Loucy (cell line): Measurements from ENCODE around the gene TMBIM6.

Experiments
- H2AFZ ChIP-seq: fragments of 200-600 bp; sonication (generic); 2 replicates; pipeline ENCODE4 v1.6.0; 2016; ENCODE audit warnings: antibody characterized with exemption, mild to moderate bottlenecking, low read length, moderate library complexity
- H3F3A ChIP-seq: fragments of 200-600 bp; 2 replicates; pipeline ENCODE4 v1.6.0; 2016; ENCODE audit warnings: antibody characterized with exemption, low read depth, mild to moderate bottlenecking
- H3K27me3 ChIP-seq: fragments of 200-600 bp; sonication (generic); 2 replicates; pipeline ENCODE4 v1.6.1; 2014; ENCODE audit warnings: low read length, mild to moderate bottlenecking; ENCODE audit not compliant: insufficient read depth, poor library complexity, severe bottlenecking
- H3K36me3 ChIP-seq: fragments of 200-600 bp; sonication (generic); 2 replicates; pipeline ENCODE4 v1.6.1; 2016; ENCODE audit warnings: low read length; ENCODE audit not compliant: insufficient read depth
- H3K4me1 ChIP-seq: fragments of 200-600 bp; sonication (generic); 2 replicates; pipeline ENCODE4 v1.5.1; 2014; ENCODE audit warnings: low read length, mild to moderate bottlenecking; ENCODE audit not compliant: insufficient read depth, poor library complexity, severe bottlenecking
- H3K4me2 ChIP-seq: fragments of 200-600 bp; sonication (generic); 2 replicates; pipeline ENCODE4 v1.6.0; 2014; ENCODE audit warnings: antibody characterized with exemption, low read length, low read depth, mild to moderate bottlenecking; ENCODE audit not compliant: poor library complexity, severe bottlenecking
- H3K4me3 ChIP-seq: fragments of 200-600 bp; sonication (generic); 2 replicates; pipeline ENCODE4 v1.5.1; 2014; ENCODE audit warnings: low read length, mild to moderate bottlenecking, mixed read lengths; ENCODE audit not compliant: poor library complexity, severe bottlenecking
- H3K79me2 ChIP-seq: fragments of 200-600 bp; sonication (generic); 2 replicates; pipeline ENCODE4 v1.6.1; 2014; ENCODE audit warnings: low read length; ENCODE audit not compliant: insufficient read depth
- H3K9ac ChIP-seq: fragments of 200-600 bp; sonication (generic); 2 replicates; pipeline ENCODE4 v1.6.0; 2014; ENCODE audit warnings: mild to moderate bottlenecking, low read depth, low read length, moderate library complexity; ENCODE audit not compliant: poor library complexity, severe bottlenecking
- H3K9me2 ChIP-seq: fragments of 200-600 bp; sonication (generic); replicated peaks from 2 replicates; pipeline ENCODE4 v1.6.1; 2016; ENCODE audit warnings: low read depth, low read length, mixed read lengths
- H3K9me3 ChIP-seq: fragments of 200-600 bp; sonication (generic); 2 replicates; pipeline ENCODE4 v1.6.1; 2014; ENCODE audit warnings: mild to moderate bottlenecking, antibody characterized with exemption, low read length, low read depth; ENCODE audit not compliant: insufficient read depth
- H4K20me1 ChIP-seq: fragments of 200-600 bp; sonication (generic); 2 replicates; pipeline ENCODE4 v1.6.0; 2014; ENCODE audit warnings: antibody characterized with exemption, low read length, mild to moderate bottlenecking; ENCODE audit not compliant: insufficient read depth, poor library complexity, severe bottlenecking
- EZH2phosphoT487 ChIP-seq: fragments of 200-600 bp; IDR thresholded peaks from 2 replicates; pipeline ENCODE4 v1.6.1; 2018; ENCODE audit warnings: antibody characterized with exemption, mild to moderate bottlenecking, moderate library complexity, borderline replicate concordance
- TF ChIP-seq, protein P1 (sequence below): fragments of 200-600 bp; sonication (generic); conservative IDR thresholded peaks from 2 replicates; pipeline ENCODE4 v1.5.1; 2014; ENCODE audit warnings: mild to moderate bottlenecking, antibody characterized with exemption, low read length

The TMBIM6 gene

GRCh38 chr12:49796155-49796554, 54.8 kb downstream of the TMBIM6 start:
- Histone ChIP-seq H3K9me2 (no peaks in the 10 kb centered on the region), H3K79me2 (no peaks in the 10 kb centered on the region), H2AFZ (no peak overlapping the region), H3K4me2 (no peak overlapping the region), H3K9ac (no peak overlapping the region), H4K20me1 (no peaks in the 10 kb centered on the region), H3K4me1 (no peaks in the 10 kb centered on the region), H3K4me3 (no peak overlapping the region), H3K9me3 (no peaks in the 10 kb centered on the region), H3K36me3 (peaks cover 34% of the 10 kb centered on the region; the same call in 1 of the 2 replicates), H3K27me3 (no peaks in the 10 kb centered on the region), H3F3A (no peaks in the 10 kb centered on the region)
- TF ChIP-seq EZH2phosphoT487, result no peak
- TF ChIP-seq, protein P1, sequence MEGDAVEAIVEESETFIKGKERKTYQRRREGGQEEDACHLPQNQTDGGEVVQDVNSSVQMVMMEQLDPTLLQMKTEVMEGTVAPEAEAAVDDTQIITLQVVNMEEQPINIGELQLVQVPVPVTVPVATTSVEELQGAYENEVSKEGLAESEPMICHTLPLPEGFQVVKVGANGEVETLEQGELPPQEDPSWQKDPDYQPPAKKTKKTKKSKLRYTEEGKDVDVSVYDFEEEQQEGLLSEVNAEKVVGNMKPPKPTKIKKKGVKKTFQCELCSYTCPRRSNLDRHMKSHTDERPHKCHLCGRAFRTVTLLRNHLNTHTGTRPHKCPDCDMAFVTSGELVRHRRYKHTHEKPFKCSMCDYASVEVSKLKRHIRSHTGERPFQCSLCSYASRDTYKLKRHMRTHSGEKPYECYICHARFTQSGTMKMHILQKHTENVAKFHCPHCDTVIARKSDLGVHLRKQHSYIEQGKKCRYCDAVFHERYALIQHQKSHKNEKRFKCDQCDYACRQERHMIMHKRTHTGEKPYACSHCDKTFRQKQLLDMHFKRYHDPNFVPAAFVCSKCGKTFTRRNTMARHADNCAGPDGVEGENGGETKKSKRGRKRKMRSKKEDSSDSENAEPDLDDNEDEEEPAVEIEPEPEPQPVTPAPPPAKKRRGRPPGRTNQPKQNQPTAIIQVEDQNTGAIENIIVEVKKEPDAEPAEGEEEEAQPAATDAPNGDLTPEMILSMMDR, result no peak

DNA sequence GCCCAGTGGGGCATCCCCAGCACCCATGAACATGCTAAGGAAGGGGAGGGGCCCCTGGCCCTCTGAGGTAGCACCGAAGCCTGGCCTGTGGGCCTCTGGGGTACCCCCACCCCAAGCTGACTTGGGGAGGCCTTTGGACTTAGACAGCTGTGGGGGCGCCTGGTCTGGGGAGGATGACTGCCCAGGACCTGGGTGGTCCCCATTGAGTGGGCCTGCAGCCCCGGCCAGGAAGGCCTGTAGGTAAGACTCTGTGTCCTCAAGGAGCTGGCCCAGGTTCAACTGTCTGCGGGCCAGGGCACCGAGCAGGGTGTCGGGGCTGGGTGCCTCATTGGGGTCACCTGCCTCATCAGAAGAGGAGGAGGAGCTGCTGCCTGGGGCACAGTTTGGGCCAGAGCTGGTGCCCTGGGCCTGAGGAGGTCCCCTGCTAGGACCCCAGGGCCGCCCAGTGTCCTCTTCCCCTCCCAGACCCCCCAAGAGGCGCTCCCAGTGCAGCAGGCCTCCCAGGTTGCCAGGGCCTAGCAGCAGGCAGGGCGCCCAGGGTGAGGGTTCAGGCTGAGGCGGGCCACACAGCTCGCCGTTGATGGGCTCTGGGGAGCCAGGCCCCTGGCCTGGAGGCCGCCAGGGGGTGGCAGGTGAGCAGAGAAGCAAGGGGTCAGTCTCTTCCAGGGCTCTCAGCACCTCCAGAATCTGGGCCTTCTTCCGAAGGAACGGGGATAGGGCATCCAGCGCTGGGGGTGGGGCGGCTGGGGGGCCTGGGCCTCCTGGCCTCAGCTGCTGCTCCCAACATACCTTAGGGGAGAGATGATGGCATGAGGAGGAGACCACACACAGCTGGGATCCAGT, 55.5 kb downstream of the TMBIM6 start:
- Histone ChIP-seq H4K20me1 (no peaks in the 10 kb centered on the region), H2AFZ (no peak overlapping the region), H3K4me1 (no peaks in the 10 kb centered on the region), H3K4me3 (no peak overlapping the region), H3K9me3 (no peaks in the 10 kb centered on the region), H3K4me2 (no peak overlapping the region), H3K36me3 (peaks cover 40% of the 10 kb centered on the region; the same call in 1 of the 2 replicates), H3K79me2 (no peaks in the 10 kb centered on the region), H3K27me3 (no peaks in the 10 kb centered on the region), H3K9ac (no peak overlapping the region), H3K9me2 (no peaks in the 10 kb centered on the region), H3F3A (no peaks in the 10 kb centered on the region)
- TF ChIP-seq EZH2phosphoT487, result no peak
- TF ChIP-seq, protein P1, result no peak

- Histone ChIP-seq H2AFZ (no peak overlapping the region), H3K79me2 (no peaks in the 10 kb centered on the region), H3K9me2 (no peaks in the 10 kb centered on the region), H3K27me3 (no peaks in the 10 kb centered on the region), H3K4me3 (no peak overlapping the region), H4K20me1 (no peaks in the 10 kb centered on the region), H3F3A (no peaks in the 10 kb centered on the region), H3K4me1 (no peaks in the 10 kb centered on the region), H3K4me2 (no peak overlapping the region), H3K9ac (no peak overlapping the region), H3K9me3 (no peaks in the 10 kb centered on the region), H3K36me3 (peaks cover 42% of the 10 kb centered on the region; the same call in 1 of the 2 replicates)
- TF ChIP-seq, protein P1, result no peak
- TF ChIP-seq EZH2phosphoT487, result no peak
Observed at GRCh38 chr12:49797449-49797776, 56.1 kb downstream of the TMBIM6 start.
